Glomerular visceral epithelial cell (primary cell): ENCODE results near the gene AK4.
"Not testable (repeated sequence)": the region's sequence is repeated elsewhere in the genome, so short reads cannot be mapped to it uniquely, and the experiment has no call there.

ENCODE experiments used
- DNase-seq: peaks from one replicate; pipeline ENCODE4 v3.0.0-alpha.2; 2016; ENCODE audit errors: extremely low spot score

The AK4 gene

DNA sequence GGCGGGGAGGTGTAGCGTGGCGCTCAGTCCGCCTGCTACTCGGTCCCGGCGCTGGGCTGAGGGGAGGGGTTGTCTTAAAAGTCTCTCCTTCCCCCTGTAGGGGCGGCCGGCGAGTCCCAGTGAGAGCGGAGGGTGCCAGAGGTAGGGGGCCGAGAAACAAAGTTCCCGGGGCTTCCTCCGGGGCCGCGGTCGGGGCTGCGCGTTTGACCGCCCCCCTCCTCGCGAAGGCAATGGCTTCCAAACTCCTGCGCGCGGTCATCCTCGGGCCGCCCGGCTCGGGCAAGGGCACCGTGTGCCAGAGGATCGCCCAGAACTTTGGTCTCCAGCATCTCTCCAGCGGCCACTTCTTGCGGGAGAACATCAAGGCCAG, at the start of gene AK4:
TSS of gene AK4 (plus strand) at position 26 of the 370 bp plus-strand sequence. CDS start at position 231, 205 bp downstream.
- DNase-seq = not testable (repeated sequence)

GRCh38 chr1:65103807-65104206, 44.2 kb upstream of the AK4 start:
- DNase-seq = no peak

DNA sequence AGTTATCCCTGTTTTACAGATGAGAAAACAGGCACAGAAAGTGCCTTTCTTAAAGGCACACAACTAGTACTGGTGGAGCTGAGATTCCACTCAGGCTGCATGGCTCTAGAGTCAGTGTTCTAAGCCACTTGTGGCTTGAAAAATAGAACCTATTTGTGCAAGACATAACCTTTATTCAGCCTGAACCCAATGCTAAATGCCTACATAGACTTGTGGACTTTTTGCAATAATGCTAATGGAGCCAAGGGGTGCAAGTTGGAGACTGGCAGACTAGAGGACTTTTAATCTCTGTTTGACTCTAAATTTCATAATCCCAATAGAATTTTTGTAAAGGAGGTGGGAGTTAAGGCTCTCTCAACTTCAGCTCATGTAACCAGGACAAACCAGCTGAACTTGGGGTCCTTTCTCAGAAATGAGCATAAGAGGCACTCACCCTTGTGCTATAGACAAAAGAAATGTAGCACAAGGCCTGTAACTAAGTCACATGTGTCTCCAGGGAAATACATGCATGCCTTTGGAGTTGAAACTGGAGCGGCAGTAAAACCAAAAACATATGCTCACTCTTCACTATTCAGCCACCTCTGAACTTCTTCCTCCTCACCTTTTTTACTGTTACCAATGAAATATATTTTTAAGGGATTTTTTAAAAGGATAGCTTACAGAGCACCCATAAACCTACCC, 43.0 kb upstream of the AK4 start:
- no peak for DNase-seq

DNA sequence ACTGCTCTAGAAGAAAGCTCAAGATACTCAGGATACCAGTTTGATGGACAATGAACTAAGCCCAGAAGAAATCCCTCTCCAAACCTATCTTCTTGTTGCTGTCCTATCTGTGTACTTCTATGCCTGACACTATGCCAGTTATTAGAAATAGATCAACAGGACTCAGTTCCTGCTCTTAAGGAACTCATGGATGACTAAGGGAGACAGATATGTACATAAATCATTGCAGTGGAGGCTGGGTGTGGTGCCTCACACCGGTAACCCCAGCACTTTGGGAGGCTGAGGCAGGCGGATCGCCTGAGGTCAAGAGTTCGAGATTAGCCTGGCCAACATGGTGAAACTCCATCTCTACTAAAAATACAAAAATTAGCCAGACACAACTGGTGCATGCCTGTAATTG, 42.4 kb upstream of the AK4 start:
- no peak for DNase-seq

GRCh38 chr1:65108025-65108642, 39.9 kb upstream of the AK4 start:
- DNase-seq = no peak

- DNase-seq = no peak
These were observed 38.5 kb upstream of the AK4 start for GRCh38 chr1:65109487-65109886.

DNA sequence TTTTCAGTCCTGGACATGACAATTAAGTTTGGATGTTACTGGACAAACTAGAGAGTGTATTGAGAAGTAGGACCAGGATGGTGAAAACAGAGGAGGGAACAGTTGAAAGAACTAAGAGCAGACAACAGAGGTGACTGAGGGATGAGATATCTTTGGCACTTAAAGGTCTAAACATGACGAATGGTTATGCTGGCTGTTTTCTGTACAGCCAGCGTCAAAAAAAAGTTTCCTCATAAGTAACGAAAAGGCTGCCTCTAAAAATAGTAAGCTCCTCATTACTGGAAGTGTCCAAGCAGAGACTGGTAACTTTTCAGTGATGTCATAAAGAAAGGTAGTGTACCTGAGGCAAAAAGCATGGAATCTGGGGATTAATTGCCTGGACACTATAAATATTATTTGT, 35.2 kb upstream of the AK4 start:
- DNase-seq = no peak

- DNase-seq = no peak
These were observed 34.7 kb upstream of the AK4 start for GRCh38 chr1:65113298-65113697.

- no peak for DNase-seq
These were observed 33.7 kb upstream of the AK4 start for GRCh38 chr1:65114322-65114721.

- DNase-seq = no peak
These were observed 28.1 kb upstream of the AK4 start for GRCh38 chr1:65119951-65120350.

DNA sequence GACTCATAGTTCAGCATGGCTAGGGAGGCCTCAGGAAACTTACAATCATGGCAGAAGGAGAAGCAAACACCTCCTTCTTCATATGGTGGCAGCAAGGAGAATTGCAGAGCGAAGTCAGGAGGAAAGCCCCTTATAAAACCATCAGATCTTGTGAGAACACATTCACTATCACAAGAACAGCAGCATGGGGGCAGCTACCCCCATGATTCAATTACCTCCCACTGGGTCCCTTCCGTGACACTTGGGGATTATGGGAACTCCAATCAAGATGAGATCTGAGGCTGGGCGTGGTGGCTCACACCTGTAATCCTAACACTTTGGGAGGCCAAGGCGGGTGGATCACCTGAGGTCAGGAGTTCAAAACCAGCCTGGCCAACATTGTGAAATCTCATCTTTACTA, 18.9 kb upstream of the AK4 start:
- not testable (repeated sequence) for DNase-seq

DNA sequence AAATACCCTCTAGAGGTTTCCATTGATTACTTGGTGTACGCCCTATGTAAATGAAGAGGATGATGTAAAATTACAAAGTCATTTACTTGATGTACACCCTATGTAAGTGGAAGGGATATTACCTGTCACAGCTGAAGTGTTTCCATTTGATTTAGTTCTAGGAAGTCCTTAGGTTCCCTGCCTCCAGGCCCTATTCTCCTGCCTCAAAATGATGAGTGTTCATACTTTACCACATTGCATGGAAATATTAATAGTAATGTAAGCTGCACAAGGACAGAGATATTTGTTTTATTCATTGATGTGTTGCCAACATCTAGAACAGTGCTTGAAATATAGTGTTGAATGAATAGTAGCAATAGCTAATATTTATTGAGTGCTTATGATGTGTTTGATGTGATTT, 9.5 kb upstream of the AK4 start:
- DNase-seq = no peak

GRCh38 chr1:65139793-65140192, 8.2 kb upstream of the AK4 start:
- not testable (repeated sequence) for DNase-seq

GRCh38 chr1:65141394-65141793, 6.6 kb upstream of the AK4 start:
- DNase-seq = peak; percentile 48

GRCh38 chr1:65141918-65142317, 6.1 kb upstream of the AK4 start:
- no peak for DNase-seq

- not testable (repeated sequence) for DNase-seq
These were observed 4.8 kb upstream of the AK4 start for GRCh38 chr1:65143112-65143658.

- DNase-seq = no peak
These were observed 1.0 kb upstream of the AK4 start for GRCh38 chr1:65146908-65147423.

DNA sequence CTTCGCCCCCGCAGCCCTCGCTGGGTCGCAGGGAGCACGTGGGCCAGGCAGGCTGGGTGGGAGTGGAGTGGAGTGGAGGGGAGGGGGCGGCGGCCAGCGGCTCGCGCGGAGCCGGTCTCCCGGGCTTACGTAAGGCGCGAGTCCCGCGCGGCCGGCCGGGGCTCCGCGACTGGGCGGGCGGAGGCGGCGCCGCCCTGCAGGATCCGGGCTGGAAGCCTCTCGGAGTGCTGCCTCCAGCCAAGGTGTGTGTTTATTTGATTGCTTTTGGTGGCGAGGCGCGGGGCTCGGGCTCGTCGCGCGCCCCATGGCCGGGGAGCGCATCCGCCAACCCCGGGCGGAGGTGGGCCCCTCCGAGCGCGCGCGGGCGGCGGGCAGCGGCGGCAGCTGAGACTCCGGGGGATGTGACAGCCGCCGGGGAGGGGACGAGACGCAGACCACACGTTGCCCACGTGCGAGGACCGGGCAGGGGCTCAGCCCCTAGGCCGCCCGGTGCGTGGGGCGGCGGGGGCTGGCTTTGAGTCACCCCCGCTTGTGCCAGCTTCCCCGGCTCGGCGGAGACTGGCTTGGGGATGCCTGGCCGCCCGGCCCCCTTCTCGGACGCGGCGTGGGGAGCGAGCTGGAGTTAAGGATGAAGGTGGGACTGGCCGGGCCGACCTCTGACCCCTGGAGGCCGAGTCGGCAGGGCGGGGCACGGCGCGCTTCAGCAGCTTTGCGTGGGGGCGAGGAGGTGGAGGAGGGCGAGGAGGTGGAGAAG, 402 bp upstream of the AK4 start:
- DNase-seq = peak; percentile 65

DNA sequence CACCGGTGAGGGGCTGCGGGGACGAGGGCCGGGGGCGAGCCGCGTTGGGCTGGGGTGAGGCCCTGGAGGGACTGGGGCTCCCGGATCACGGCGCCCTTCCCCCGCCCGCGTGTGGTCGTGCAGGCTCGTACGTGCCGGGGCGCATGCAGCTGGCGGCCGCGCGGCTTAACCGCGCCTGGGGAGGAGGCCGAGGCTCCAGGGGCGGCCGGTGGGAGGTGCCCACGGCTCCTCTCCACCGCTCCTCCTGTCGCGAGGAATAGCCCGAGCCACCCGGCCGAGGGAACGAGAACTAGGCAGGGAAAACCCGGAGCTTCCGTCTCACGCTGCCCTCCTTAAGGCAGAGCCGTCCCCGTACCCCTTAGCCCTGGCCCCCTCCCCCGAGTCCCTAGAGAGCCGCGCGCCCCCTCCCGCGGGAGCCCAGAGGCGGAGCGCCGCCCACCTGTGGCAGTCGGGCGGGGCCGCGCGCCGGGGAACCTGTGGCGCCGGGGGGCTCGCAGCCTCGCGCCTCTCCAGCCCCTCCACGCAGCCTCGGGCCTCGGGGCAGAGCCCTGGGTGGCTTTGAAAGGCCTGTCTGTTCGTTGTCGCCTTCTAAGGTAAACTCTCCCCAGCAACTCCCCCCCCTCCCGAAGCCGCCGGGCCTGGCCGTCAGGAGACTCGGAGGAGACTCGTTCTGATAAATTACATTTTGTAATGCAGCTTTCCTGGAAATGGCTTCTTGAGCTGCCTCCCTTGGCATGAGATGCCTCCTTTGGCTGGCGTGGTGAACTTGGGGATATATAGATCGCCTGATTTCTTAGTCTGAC, 746 bp downstream of the AK4 start:
- DNase-seq = peak; percentile 60

- DNase-seq = no peak
These were observed 1.5 kb downstream of the AK4 start for GRCh38 chr1:65149351-65150107.

GRCh38 chr1:65150108-65150463, 2.1 kb downstream of the AK4 start:
- DNase-seq = no peak
